ENCODE data around the gene HNRNPF.
A peak's percentile ranks its signal among the peaks of the same experiment; 100 is the strongest.
"Not testable (repeated sequence)": the region's sequence is repeated elsewhere in the genome, so short reads cannot be mapped to it uniquely, and the experiment has no call there.

HNRNPF gene

GRCh38 chr10:43421944-43422343 is 13.0 kb upstream of the HNRNPF start:
- not testable (repeated sequence) for DNase-seq (ENCODE audit: low read depth in 2 of 3, low spot score in 2 of 3)

GRCh38 chr10:43421519-43421918 is 12.5 kb upstream of the HNRNPF start:
- no peak for DNase-seq (ENCODE audit: low read depth in 2 of 3, low spot score in 2 of 3)

GRCh38 chr10:43421201-43421507 is 12.2 kb upstream of the HNRNPF start:
- no peak for DNase-seq (ENCODE audit: low read depth in 2 of 3, low spot score in 2 of 3)

DNA sequence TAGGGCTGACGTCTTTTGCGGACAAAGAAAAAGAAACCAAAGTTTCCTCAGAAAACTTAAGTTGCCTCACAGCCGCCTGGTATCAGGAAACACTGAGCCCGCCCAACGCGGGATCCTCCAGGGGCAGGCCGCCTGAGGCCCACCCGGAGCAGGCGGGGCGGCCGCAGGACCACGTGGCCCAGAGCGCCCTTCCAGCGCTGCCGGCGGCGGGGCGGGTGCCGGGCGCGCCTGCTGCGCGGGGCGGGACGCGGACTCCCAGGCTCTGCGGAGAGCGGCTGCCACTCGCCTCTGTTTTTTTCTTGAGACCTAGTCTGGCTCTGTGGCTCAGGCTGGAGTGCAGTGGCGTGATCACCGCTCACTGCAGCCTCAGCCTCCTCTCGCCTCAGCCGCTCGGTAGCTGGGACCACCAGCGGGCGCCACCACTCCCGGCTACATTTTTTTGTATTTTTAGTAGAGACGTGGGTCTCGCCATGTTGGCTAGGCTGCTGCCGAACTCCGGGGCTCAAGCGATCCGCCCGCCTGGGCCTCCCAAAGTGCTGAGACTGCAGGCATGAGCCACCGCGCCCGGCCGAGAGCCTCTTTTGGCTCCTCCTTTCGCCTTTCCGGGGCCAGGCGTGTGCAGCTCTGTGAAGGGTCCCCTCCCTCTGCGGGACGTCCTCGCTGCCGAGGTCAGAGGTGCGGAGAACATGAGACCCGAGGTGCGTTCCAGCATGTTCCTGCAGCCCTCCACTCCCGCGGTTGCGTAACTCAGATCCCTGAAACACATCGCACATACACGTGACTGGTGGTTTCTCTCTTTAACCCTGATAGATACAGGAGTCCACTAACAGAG is 11.6 kb upstream of the HNRNPF start:
- peak; percentile 51 to 86 (median 67) for DNase-seq (ENCODE audit: low read depth in 2 of 3, low spot score in 2 of 3)

DNA sequence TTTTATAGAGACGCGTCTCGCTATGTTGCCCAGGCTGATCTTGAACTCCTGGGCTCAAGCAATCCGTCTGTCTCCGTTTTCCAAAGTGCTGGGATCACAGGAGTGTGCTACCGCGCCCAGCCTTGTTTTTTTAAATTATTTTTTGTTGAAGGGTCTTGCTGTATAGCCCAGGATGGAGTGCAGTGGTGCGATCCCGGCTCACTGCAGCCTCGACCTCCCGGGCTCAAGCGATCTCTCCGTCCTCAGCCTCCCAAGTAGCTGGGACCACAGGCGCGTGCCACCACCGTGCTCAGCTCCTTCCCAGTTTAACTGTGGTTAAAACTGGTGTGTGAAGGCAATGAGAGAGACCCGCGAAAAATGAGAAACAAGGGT is 11.0 kb upstream of the HNRNPF start:
- no peak for DNase-seq (ENCODE audit: low read depth in 2 of 3, low spot score in 2 of 3)

DNA sequence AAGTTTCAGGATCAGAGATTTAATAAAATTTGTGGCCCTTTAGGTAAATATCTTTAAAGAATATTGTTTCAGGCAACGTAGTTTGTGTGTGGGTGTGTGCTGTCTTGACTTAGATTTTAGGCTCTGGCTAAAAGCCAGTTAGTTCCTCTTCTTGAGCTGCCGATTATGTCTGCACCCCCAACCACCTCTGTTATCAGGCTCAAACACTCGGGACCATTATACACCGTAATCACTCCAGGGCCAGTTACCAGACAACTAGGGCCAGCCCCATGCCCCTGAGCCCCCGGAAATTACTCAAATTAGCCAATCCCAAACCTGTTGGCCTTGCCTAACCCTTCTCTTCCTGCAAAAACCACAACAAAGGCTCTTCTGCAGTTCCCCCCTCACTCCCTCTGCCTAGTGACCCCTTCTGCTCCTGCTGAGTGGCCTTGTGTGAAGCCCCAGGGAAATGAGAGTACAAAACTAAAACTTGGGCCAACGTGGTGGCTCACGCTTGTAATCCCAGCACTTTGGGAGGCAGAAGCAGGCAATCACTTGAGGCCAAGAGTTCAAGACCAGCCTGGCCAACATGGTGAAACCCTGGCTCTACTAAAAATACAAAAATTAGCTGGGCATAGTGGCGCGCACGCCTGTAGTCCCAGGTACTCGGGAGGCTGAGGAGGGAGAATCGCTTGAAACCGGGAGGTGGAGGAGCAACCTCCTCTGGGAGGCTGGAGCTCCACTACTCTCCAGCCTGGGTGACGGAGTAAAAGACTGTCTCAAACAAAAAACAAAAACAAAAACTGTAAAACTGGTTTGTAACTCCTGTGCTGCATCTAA is 9.2 kb upstream of the HNRNPF start:
- peak in 1 of 3 experiments; percentile 29 for DNase-seq (ENCODE audit: low read depth in 2 of 3, low spot score in 2 of 3)

GRCh38 chr10:43415544-43415943 is 6.6 kb upstream of the HNRNPF start:
- DNase-seq (ENCODE audit: low read depth in 2 of 3, low spot score in 2 of 3): no peak

- no peak for DNase-seq (ENCODE audit: low read depth in 2 of 3, low spot score in 2 of 3)
These were observed 2.5 kb upstream of the HNRNPF start for GRCh38 chr10:43411536-43411935.

DNA sequence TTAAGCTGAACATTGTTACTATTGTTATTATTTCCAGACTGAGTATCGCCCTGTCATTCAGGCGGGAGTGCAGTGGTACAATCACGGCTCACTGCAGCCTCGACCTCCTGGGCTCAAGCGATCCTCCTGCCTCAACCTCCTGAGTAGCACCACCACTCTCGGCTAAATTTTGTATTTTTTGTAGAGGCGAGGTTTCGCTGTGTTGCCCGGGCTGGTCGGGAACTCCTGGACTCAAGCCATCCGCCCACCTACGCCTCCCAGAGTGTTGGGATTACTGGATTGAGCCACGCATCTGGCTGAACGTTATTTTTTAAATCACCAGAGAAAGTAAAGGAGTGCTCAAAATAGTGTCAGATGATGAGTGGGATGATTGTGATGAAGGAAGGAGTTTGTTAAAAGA is 1.4 kb upstream of the HNRNPF start:
- DNase-seq (ENCODE audit: low read depth in 2 of 3, low spot score in 2 of 3): no peak

DNA sequence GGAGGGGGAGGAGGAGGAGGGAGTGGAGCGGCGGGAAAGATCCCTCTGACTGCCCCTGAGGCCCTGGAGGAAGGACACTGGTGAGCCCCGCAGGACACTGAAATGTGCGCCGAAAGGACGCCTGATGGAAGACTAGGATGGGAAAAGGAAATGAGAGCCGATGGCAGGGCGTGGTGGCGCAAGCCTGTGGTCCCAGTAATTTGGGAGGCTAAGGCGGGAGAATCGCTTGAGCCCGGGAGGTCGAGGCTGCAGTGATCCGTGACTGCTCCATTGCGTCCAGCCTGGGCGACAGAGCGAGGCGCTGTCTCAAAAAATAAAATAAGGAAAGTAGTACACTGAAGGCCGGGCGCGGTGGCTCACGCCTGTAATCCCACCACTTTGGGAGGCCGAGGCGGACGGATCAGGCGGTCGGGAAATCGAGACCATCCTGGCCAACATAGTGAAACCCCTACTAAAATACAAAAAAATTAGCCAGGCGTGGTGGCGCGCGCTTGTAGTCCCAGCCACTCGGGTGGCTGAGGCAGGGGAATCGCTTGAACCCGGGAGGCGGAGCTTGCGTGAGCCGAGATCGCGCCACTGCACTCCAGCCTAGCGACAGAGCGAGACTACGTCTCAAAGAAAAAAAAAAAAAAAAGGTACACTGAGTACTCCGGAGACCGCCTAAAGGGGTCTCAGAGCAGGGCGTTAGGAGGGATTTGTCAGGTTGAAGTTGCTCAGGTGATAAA is 561 bp upstream of the HNRNPF start:
- no peak for DNase-seq (ENCODE audit: low read depth in 2 of 3, low spot score in 2 of 3)

DNA sequence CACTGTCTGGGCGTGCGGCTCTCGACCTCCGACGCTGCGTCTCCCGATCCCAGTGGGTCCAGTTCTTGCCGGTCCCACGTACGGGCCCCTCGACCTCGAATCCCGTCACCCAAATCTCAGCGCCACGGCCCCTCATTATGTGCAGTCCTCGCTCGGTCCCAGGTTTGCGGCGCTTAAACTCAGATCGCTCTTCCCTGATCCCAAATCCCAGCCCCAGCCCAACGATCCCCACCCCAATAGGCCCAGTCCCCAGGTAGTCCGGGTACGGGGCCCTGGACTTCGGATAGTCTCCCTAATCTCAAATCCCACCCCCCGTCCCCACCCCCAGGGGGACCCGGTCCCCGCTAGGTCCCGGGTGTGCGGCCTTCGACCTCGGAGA is 666 bp downstream of the HNRNPF start:
- no peak for DNase-seq (ENCODE audit: low read depth in 2 of 3, low spot score in 2 of 3)

GRCh38 chr10:43407576-43408330 is 1.2 kb downstream of the HNRNPF start:
- peak; percentile 75 to 80 (median 79) for DNase-seq (ENCODE audit: low read depth in 2 of 3, low spot score in 2 of 3)

DNA sequence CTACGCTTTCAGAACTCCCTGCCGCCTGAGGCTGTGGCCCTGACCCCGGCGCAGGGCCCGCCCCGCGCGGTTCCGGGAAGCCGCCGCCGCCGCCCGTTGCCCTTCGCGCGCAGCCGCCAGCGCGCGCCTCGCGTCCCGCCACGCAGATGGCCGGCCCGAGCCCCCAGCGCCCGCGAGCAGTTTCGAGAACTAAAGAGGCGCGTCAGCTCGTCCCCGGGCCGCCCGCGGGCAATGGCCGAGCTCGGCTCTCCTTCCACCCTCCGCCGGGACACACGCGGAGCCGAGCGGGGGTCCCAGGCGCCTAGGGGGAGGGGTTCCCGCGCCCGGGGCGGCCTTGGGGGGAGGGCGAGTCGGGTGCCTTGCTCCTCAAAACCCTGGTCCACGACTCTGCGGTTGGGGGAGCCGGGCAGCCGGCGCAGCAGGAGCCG is 1.8 kb downstream of the HNRNPF start:
- DNase-seq (ENCODE audit: low read depth in 2 of 3, low spot score in 2 of 3): no peak

- DNase-seq (ENCODE audit: low read depth in 2 of 3, low spot score in 2 of 3): no peak
These were observed 4.3 kb downstream of the HNRNPF start for GRCh38 chr10:43404704-43405084.

DNA sequence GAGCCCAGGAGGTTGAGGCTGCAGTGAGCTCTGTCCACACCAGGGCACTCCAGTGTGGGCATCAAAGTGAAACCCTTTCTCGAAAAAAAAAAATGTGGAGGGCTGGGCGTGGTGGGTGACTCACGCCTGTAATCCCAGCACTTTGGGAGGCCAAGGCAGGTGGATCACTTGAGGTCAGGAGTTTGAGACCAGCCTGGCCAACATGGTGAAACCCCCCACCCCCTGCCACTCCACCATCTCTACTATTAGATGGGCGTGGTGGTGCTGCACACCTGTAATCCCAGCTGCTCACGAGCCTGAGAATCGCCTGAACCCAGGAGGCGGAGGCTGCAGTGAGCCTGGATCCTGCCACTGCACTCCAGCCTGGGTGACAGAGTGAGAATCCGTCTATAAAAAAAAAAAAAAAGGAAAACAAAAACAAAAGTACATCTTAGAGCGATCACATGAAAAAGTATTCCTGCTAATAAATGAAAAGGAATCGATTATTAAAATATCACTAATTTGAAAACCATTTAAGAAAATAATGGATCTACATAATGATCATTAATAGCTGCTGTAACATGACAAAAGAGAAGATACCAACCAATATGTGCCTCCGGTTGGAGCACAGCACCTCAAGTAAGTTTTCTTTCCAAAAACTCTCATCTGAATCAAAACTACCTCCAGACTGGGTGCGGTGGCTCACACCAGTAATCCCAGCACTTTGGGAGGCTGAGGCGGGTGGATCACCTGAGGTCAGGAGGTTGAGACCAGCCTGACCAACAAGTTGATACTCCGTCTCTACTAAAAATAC is 4.9 kb downstream of the HNRNPF start:
- DNase-seq (ENCODE audit: low read depth in 2 of 3, low spot score in 2 of 3): no peak

DNA sequence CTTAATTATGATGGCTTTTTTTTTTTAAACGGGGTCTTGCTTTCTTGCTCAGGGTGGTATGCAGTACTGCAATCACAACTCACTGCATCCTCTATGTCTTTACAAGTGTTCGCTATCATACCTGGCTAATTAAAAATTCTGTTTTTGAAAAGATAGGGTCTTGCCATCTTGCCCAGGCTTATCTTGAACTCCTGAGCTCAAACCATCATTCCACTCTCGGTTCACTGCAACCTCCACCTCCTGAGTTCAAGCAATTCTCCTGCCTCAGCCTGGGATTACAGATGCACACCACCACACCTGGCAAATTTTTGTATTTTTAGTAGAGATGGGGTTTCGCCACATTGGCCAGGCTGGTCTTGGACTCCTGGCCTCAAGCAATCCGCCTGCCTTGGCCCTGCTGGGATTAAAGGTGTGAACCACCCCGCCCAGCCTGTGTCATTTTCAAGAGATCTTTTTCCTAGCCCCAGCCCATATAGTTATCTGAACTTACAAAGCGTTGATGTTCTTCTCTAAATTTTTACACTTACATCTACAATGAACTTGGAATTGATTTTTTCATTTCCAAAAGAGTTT is 6.0 kb downstream of the HNRNPF start:
- DNase-seq (ENCODE audit: low read depth in 2 of 3, low spot score in 2 of 3): no peak

DNA sequence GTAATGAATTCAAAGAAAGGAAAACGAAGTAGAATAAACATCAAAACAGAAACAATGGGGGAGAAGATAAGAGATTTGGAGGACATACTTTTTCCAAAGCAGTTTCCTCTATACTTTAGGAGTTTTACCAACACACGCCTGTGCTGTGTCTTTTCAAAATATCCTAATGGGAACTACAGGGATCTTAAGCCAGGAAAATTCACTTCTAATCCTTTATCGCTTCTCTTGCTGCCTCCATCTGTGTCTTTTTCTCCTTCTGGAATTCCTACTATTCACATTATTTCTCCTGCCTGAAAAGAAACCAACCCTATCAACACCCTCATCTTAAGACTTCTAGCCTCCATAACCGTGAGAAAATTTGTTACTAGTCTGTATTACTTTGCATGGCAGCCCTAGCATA is 6.8 kb downstream of the HNRNPF start:
- no peak for DNase-seq (ENCODE audit: low read depth in 2 of 3, low spot score in 2 of 3)

DNA sequence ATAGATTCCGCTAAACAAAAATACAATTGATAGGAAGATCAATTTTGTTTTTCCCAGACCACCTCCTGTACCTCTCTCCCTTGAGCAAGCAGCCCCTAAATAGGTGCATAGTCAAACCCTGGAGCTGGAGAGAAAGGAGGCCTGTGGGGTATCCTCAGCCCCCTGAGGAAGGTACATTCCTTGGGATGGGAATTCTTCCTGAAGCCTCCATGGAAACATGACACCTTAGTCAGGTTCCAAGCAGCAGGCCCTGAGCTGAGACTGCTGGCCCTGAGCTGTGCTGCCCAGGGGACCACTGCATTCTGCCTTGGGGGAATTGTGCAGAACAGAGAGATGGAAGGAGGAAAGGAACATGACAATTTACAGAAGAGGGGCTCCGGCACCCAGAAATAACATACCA is 7.4 kb downstream of the HNRNPF start:
- no peak for DNase-seq (ENCODE audit: low read depth in 2 of 3, low spot score in 2 of 3)

- DNase-seq (ENCODE audit: low read depth in 2 of 3, low spot score in 2 of 3): no peak
These were observed 9.4 kb downstream of the HNRNPF start for GRCh38 chr10:43399320-43400310.

All from activated CD8-positive, alpha-beta memory T cell treated with anti-CD3 and anti-CD28 coated beads for 48 hours (primary cell).